HepG2 (cell line): ENCODE results near the gene PPP2R5E. TPM values are rescaled to one million over a fixed set of nuclear protein-coding genes. Genes with fewer than 3 reads are reported as not detected.

Source experiments
- ATAC-seq: fragments of 200-7000 bp; cut with Tn5 transposase; 3 replicates; pipeline ENCODE4 v1.9.1; 2020; ENCODE audit warnings: mild to moderate bottlenecking, moderate library complexity
- BruUV-seq: library from RNA; stranded (reverse); fragments of 400-500 nt; replicated peaks from 2 replicates; lab custom pipeline; 2021; lab: Mats Ljungman, UMichigan
- CTCF ChIA-PET: fragments of 300-600 bp; formaldehyde crosslinking; extraction: SDS; loops from one replicate; lab custom pipeline; 2021; ENCODE audit warnings: low total read pairs, inconsistent platforms, low intra/inter-chr PET ratio; lab: Yijun Ruan, JAX
- POLR2A ChIA-PET: fragments of 350-600 bp; sonication (Branson Sonifier 250); formaldehyde crosslinking; loops from one replicate; lab custom pipeline; 2020; ENCODE audit warnings: antibody characterized with exemption, inconsistent platforms; lab: Yijun Ruan, JAX
- DNase-seq: peaks from one replicate; pipeline ENCODE4 v3.0.0-alpha.2; 2015; ENCODE audit warnings: low spot score
- FAIRE-seq: peaks from 3 replicates; lab custom pipeline; 2011; peaks lifted over from hg19 to GRCh38; lab: Jason Lieb, UNC
- H2AFZ ChIP-seq: one replicate; pipeline ENCODE4 v1.6.1; 2011; ENCODE audit warnings: low read length, inconsistent platforms
- H3K27ac ChIP-seq: fragments of 300-600 bp; 3 replicates; pipeline ENCODE4 v1.8.0; 2011; ENCODE audit warnings: mixed run types, mild to moderate bottlenecking, mixed read lengths, low read length, inconsistent platforms; ENCODE audit not compliant: insufficient read depth; ENCODE audit errors: extremely low read length
- H3K27me3 ChIP-seq, 2 experiments: fragments of 200-600 bp in 1 of 2; 2 replicates in 1 of 2; 3 replicates in 1 of 2; pipeline versions ENCODE4 v1.6.0 to v1.8.0; 2011; ENCODE audit warnings: low read length in 2 of 2, mild to moderate bottlenecking in 2 of 2, moderate library complexity in 2 of 2, inconsistent platforms in 1 of 2; ENCODE audit not compliant: insufficient read depth in 2 of 2, control insufficient read depth in 1 of 2
- H3K36me3 ChIP-seq, 2 experiments: fragments of 200-600 bp in 1 of 2; replicated peaks in 1 of 2; 2 replicates in 1 of 2; 3 replicates in 1 of 2; pipeline versions ENCODE4 v1.5.1 to v1.8.0; 2011; ENCODE audit warnings: low read length in 2 of 2, inconsistent platforms in 1 of 2; ENCODE audit not compliant: insufficient read depth in 2 of 2, control insufficient read depth in 1 of 2
- H3K4me1 ChIP-seq: 2 replicates; pipeline ENCODE4 v1.5.1; 2012; ENCODE audit warnings: low read length, inconsistent platforms; ENCODE audit not compliant: insufficient read depth
- H3K4me2 ChIP-seq: 2 replicates; pipeline ENCODE4 v1.6.0; 2011; ENCODE audit warnings: low read depth, low read length, inconsistent platforms
- H3K4me3 ChIP-seq, 3 experiments: fragments of 200-600 bp in 1 of 3; sonication (generic), shearing (Covaris generic) in 1 of 3; replicated peaks in 1 of 3; 2 replicates each; pipeline ENCODE4 v1.5.1; 2011 to 2016; ENCODE audit warnings: low read length in 3 of 3, inconsistent platforms in 2 of 3, low read depth in 2 of 3, mild to moderate bottlenecking in 2 of 3, control low read depth in 1 of 3, mixed read lengths in 1 of 3; ENCODE audit not compliant: insufficient read depth in 1 of 3
- H3K79me2 ChIP-seq: one replicate; pipeline ENCODE4 v1.6.1; 2011; ENCODE audit warnings: low read length, inconsistent platforms; ENCODE audit not compliant: insufficient read depth
- H3K9ac ChIP-seq: 2 replicates; pipeline ENCODE4 v1.6.0; 2011; ENCODE audit warnings: mild to moderate bottlenecking, low read depth, low read length, inconsistent platforms; ENCODE audit not compliant: insufficient read depth
- H3K9me3 ChIP-seq: 2 replicates; pipeline ENCODE4 v1.5.1; 2012; ENCODE audit warnings: mild to moderate bottlenecking, low read length
- H4K20me1 ChIP-seq: 2 replicates; pipeline ENCODE4 v1.6.0; 2011; ENCODE audit warnings: inconsistent platforms, mild to moderate bottlenecking, low read length, moderate library complexity; ENCODE audit not compliant: insufficient read depth
- CREM ChIP-seq, 2 experiments: sonication (generic) in 1 of 2; formaldehyde crosslinking in 1 of 2; IDR thresholded peaks; 2 replicates each; pipeline versions ENCODE4 v1.4.0 to v1.6.1; 2016 to 2020; ENCODE audit warnings: antibody characterized with exemption in 1 of 2, mild to moderate bottlenecking in 1 of 2, missing genetic modification reagents in 1 of 2
- FLYWCH1 ChIP-seq: sonication (generic); formaldehyde crosslinking; IDR thresholded peaks from 2 replicates; pipeline ENCODE4 v1.8.1; 2023; ENCODE audit warnings: mild to moderate bottlenecking, missing genetic modification reagents
- PAXIP1 ChIP-seq: sonication (generic); formaldehyde crosslinking; conservative IDR thresholded peaks from 2 replicates; pipeline ENCODE4 v1.4.0; 2020; ENCODE audit warnings: mild to moderate bottlenecking, missing genetic modification reagents, moderate library complexity
- PHF21A ChIP-seq: sonication (generic); formaldehyde crosslinking; IDR thresholded peaks from 2 replicates; pipeline ENCODE4 v1.5.0; 2020; ENCODE audit warnings: mild to moderate bottlenecking, missing genetic modification reagents
- PITX1 ChIP-seq: sonication (generic); formaldehyde crosslinking; IDR thresholded peaks from 2 replicates; pipeline ENCODE4 v1.5.1; 2020; ENCODE audit warnings: mild to moderate bottlenecking, missing genetic modification reagents
- ZBTB7B ChIP-seq: sonication (generic); formaldehyde crosslinking; IDR thresholded peaks from 2 replicates; pipeline ENCODE4 v1.4.0; 2020; ENCODE audit warnings: missing genetic modification reagents
- ZNF512 ChIP-seq: sonication (generic); formaldehyde crosslinking; IDR thresholded peaks from 2 replicates; pipeline ENCODE4 v1.4.0; 2020; ENCODE audit warnings: mild to moderate bottlenecking, missing genetic modification reagents
- WGBS: methylation state at CpG from one replicate; pipeline ENCODE4 v1.1.6; 2017; ENCODE audit warnings: low lambda C conversion rate; 5-methylcytosine and 5-hydroxymethylcytosine counted together
- in situ Hi-C: cut with HindIII; loops from 2 replicates; pipeline ENCODE4 v1.10.0; 2017; ENCODE audit warnings: low pct_unique_long_range_greater_than_20kb; ENCODE audit not compliant: extremely low pct_ligation_motif_present
- intact Hi-C: fragments of 100-400 bp; cut with micrococcal nuclease; formaldehyde crosslinking; loops from one replicate; pipeline ENCODE4 v1.10.0; 2022; ENCODE audit not compliant: unreplicated experiment
- polyA plus RNA-seq, 8 experiments: library from polyadenylated mRNA; depleted of rRNA in 3 of 8; stranded (reverse) in 7 of 8; unstranded in 1 of 8; fragments of >200 nt; fragmentation: Illumina TruSeq in 4 of 8; extraction: Trizol in 4 of 8; gene quantifications; 2 replicates each; pipeline versions ENCODE4 v1.2.1 to v1.2.3, GENCODE V29; 2011 to 2016; ENCODE audit warnings: low read depth in 4 of 8, missing spikeins in 1 of 8, mixed read lengths in 1 of 8; ENCODE audit not compliant: insufficient read depth in 1 of 8
- total RNA-seq, 5 experiments: library from RNA; depleted of rRNA; stranded (reverse); fragments of >200 nt; fragmentation: Illumina TruSeq; extraction: Trizol; gene quantifications; 2 replicates each; pipeline ENCODE4 v1.2.3, GENCODE V29; 2016; ENCODE audit warnings: low read depth in 1 of 5

The PPP2R5E gene
- total and polyA plus RNA-seq, 2 of the 13 experiments (the other 11 are each of a cell fraction or from before 2014, with no cell fraction given) = 8.9 to 11.0 TPM

- Histone ChIP-seq H3K9me3 (no peaks in the 10 kb centered on the region), H2AFZ (no peak overlapping the region), H3K36me3 (peaks cover 1 to 18% of the 10 kb centered on the region in 2 experiments; a peak in 3 of 5 replicates), H3K27me3 (no peaks in the 10 kb centered on the region), H3K4me3 (no peak overlapping the region), H4K20me1 (no peaks in the 10 kb centered on the region), H3K27ac (no peak overlapping the region), H3K79me2 (peaks cover 22% of the 10 kb centered on the region), H3K4me2 (no peak overlapping the region), H3K9ac (no peak overlapping the region), H3K4me1 (peaks cover 18% of the 10 kb centered on the region)
- DNase-seq (no peak), FAIRE-seq (no peak), ATAC-seq (no peak)
- ChIA-PET POLR2A (no interaction called here), CTCF (no interaction called here)
- in situ Hi-C loops = no loop called here
- TF ChIP-seq PAXIP1 (CRISPR knock-in tag) (no peak), PHF21A (CRISPR knock-in tag) (no peak), PITX1 (CRISPR knock-in tag) (no peak), ZNF512 (no peak), FLYWCH1 (no peak), ZBTB7B (CRISPR knock-in tag) (no peak), CREM (IDR thresholded peaks at IDR 0.05) (no peak), CREM (CRISPR knock-in tag; IDR thresholded peaks at IDR 0.05) (no peak)
- intact Hi-C loops = no loop called here
- no TSS peak for BruUV-seq
- 100% methylated on average over 3 of the region's 3 CpGs for WGBS
Measured at GRCh38 chr14:63454436-63454835, 88.7 kb downstream of the PPP2R5E start.
